ENCODE data around the gene CDK11A.
"Not testable (repeated sequence)": the region's sequence is repeated elsewhere in the genome, so short reads cannot be mapped to it uniquely, and the experiment has no call there.

Gene CDK11A

DNA sequence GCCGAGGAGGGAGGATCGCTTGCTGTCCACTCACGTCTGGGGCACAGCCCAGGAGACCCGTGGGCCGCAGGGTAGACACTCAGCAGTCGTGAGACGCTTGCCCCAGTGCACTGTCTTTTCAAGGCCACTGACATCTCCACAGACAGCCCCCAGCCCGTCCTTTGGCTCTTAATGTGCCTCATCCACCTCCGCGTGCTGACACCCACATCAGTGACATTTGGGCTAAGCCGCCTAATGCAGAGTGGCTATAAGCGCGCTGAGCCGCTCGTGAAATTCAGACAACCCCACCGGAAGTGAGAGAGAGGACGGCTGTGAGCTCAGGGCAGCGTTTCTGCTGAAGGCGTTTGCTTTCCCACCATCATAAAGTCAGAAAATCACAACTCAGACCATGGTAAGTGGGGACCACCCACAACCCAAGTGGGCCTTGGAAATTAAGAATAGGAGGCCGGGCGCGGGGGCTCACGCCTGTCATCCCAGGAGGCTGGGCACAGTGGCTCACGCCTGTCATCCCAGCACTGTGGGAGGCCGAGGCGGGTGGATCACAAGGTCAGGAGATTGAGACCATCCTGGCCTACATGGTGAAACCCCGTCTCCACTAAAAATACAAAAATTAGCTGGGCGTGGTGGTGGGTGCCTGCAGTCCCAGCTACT is 40.0 kb downstream of the CDK11A start:
- DNase-seq (ENCODE audit: low read depth in 2 of 3, low spot score in 2 of 3) = no peak

DNA sequence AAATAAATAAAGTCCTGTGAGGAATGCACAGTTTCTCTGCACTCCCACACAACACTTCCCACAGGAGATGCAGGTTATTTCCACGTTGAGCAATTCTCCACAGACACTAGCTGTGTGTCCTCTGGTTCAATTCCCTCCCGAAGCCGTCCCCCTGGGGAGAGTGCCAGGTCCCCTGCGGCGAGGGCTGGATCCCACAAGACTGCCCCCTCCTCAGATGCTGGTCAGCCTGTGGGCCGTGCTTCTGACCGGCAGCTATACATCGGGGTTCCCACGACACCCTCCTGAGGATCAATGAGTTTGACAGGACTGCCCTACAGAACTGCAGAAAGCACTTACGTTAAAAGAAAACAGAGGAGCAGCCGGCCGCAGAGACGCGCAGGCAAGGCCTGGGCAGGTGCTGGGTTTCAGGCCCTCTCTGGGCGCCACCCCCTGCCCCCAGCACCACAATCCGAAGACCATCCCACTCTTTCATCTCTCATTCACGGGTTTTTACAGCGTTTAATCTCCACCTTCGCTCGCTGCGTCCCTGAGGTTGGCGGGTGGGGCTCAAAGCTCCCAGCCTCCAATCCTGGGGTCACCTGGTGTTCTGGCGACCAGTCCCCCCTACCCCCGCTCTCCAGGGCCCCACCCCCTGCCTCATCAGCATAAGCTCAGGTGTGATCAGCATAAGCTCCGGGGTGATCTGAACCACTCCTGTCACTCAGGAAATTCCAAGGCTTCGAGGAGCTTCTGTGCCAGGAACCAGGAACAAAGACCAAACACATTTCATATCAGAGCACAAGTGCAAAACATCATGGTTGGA is 40.9 kb downstream of the CDK11A start:
- DNase-seq (ENCODE audit: low read depth in 2 of 3, low spot score in 2 of 3) = no peak

DNA sequence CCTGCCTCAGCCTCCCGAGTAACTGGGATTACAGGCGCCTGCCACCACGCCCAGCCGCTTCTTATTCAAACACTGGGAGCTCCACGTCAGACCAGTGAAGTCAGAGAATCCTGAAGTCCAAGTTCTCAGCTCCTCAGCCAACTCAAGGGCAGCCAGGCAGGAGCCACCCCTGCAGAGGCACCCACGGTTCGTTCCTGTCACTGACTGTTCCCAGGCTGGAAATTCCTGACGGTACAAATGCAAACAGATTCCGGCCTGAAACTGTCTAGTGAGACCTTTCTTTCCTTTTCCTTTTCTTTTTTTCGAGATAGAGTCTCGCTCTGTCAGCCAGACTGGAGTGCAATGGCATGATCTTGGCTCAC is 43.3 kb downstream of the CDK11A start:
- DNase-seq (ENCODE audit: low read depth in 2 of 3, low spot score in 2 of 3) = no peak

DNA sequence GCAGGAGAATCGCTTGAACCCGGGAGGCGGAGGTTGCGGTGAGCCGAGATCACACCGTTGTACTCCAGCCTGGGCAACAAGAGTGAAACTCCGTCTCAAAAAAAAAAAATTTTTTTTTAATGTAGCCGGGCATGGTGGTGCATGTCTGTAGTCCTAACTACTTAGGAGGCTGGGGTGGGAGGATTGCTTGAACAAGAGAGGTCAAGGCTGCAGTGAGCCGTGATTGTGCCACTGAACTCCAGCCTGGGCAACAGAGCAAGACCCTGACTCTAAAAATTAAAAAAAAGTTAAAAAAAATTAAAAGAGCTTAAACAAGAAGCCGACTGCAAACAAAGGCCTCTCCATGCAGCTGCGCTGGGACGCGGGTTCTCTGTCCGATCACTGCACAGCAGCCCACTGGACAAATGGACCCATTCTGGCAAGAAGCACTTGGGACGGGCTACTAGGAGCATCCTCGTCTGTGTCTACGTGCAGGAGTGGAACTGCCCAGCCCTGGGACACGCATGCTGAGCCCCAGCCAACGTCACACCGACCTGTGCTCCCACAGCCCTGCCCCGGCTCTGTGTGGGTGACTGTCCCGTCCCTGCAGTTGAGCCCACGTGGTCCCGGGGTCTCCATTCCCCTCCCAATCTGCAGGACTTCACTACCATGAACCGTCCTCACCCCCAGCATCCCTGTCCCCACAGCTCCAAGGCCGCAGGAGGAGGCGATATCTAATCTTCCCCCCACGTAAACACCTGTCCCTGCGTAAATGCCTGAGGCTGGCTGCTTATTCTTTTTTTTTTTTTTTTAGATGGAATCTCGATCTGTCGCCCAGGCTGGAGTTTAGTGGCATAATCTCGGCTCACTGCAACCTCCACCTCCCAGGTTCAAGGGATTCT is 43.9 kb downstream of the CDK11A start:
- no peak for DNase-seq (ENCODE audit: low read depth in 2 of 3, low spot score in 2 of 3)

DNA sequence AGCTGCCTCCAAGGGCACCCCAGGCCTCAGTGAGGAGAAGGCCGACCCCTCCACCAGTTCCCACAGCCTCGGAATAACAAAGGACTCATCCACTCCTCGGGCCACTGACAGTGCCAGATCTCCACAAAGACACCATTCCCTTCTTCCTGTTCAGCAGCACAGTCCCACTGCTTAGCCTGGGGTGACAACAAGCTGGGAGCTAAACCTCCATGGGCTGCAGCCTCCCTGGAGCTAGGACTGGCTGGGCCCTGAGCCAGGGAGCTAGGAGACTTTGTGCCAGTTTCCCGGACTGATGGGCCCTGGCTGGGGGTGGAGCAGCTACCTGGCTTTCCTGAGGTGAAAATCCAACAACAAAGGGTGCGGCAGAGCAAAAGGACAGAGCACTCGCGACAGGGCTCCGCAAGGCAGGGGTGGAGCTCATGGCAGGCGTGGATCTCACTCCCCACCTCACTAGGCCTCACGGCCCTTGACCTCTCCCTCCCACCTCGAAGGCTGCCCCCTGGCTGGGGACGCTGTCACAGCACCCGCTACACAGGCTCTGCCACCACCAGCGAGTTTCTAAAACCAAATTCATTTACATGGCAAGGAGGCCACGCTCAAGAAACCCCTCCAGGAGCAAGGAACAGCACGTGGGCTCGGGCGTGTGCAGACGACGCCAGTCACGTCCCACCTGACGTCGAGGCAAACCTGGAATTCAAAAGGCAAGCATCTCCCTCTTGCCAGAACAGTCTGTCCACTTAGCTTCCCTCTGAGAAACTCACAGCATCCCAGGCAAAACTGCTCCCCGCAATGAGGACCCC is 45.4 kb downstream of the CDK11A start:
- peak in 1 of 3 experiments; percentile 55 for DNase-seq (ENCODE audit: low read depth in 2 of 3, low spot score in 2 of 3)

DNA sequence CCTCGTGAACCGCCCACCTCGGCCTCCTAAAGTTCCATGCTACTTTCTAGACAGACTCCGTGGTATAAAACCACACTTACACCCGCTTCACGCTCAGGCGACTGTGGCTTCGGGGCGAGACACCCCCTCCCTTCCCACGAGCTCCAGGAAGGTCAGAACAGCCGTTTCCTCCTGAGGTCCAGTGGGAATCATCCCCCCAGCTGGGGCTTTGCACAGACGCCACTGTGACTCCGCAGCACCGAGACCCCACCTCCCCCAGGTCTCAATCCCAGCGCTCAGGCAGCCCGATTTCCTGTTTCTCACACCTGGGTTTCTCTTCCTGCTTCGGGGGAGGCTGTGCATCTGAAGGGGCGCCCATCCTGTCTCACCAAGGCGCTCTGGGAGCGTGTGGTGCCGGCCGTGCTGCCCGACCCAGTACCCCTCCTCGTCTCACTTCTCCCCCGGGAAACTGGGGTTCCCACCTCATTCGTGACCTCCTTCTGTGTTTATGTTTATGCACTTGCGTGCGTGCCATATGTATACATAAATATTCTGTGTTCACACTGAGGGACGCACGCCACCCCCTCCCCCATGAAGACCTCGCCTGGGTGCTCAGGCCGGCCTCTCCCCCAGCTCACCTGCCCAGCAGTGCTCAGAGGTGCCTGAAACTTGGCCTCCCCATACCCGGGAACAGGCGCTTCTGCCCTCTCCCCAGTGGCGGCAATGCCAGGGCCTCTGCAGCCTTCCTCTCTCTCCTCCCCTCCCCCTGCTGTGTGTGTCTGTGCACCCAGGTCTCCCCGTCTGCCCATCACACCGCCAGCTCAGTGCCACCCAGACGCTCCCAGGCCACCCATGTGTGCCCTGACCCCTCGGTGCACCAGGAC is 46.2 kb downstream of the CDK11A start:
- DNase-seq (ENCODE audit: low read depth in 2 of 3, low spot score in 2 of 3) = peak; percentile 13 to 44 (median 13)

DNA sequence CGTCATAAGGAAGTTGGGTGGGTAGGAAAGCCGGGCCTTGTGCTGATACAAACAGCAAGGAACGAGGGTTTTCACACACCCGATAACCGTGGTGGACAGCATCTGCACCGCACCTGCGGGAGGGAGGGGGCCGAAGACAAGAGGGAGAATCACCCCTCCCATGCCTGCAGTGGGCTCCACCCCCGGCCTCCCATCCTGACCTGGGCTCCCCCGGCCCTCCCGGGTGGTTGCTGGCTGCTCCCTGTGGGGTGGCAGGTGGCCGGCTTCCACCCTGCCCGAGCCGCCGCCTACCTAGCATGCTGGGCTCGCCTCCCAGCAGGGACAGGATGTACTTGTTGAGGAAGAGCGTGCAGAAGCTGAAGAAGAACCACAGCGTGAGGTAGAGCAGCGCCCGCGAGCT is 48.1 kb downstream of the CDK11A start:
- DNase-seq (ENCODE audit: low read depth in 2 of 3, low spot score in 2 of 3) = not testable (repeated sequence)

DNA sequence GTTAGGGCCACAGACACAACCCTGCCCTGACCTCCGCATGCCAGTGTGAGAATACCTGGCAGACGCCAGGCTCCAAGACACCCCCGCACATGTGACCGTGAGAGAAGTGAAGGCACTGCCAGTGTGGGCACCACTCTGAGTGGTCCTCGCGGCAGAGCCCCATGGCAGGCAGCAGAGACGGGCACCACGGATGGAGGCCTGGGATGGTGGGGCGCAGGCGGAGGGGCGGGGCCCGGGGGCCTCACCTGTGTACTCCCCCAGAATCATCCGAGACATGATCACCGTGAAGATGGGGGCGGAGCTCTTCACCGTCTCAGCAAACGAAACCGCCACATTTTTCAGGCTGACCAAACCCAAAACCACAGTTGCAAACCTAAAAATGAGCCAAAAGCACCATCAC is 48.9 kb downstream of the CDK11A start:
- DNase-seq (ENCODE audit: low read depth in 2 of 3, low spot score in 2 of 3) = not testable (repeated sequence)

DNA sequence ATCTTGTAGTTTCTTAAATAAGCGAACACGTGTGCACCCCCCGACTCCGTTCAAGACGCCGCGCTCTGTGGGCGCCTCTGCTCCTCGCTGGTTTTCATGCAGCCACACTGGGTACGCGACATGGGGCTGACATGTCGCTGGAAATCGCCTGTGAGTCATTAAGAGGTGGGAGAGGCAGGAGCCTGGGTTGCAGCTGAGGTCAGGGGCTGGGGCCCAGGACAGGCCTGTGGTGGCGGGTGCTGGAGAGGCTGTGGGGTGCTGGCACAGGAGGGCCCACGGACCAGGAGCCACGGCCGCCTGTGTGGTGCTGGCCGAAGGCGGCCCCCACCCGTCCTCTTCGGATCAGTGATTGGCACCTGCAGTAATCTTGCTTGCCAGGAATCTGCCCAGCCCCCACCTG is 49.4 kb downstream of the CDK11A start:
- not testable (repeated sequence) for DNase-seq (ENCODE audit: low read depth in 2 of 3, low spot score in 2 of 3)

DNA sequence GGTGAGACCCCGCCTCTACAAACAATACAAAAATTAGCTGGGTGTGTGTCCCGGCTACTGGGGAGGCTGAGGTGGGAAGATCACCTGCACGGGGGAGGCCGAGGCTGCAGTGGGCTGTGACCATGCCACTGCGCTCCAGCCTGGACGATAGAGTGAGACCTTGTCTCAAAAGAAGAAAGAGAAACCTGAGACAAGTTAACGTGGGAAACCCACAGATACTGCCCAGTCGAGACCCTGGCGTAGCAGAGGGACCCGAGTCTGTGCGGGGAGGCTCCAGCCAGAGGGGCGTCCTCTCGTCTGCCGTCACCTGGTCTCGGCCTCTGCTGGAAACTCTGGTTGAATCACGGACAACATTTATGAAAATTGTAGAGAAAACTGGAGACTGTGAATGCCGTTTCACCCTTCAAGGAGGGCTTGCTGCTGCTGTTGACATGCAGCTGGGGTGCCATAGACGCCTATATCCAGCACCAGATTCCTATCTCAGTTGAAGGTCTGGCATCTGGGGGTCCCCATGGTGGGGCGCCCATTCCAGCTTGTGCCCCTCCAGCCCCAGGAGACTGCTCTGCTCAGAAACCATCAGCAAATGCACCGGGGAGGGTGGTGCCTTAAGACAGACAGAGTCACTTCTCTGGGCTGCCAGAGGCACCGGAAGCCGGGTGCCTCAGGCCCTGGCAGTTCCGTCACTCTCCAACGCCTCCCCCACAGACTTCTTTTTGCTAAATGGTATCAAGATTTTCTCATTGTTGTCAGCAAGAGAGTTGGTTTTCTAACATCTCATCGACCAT is 51.8 kb downstream of the CDK11A start:
- no peak for DNase-seq (ENCODE audit: low read depth in 2 of 3, low spot score in 2 of 3)

DNA sequence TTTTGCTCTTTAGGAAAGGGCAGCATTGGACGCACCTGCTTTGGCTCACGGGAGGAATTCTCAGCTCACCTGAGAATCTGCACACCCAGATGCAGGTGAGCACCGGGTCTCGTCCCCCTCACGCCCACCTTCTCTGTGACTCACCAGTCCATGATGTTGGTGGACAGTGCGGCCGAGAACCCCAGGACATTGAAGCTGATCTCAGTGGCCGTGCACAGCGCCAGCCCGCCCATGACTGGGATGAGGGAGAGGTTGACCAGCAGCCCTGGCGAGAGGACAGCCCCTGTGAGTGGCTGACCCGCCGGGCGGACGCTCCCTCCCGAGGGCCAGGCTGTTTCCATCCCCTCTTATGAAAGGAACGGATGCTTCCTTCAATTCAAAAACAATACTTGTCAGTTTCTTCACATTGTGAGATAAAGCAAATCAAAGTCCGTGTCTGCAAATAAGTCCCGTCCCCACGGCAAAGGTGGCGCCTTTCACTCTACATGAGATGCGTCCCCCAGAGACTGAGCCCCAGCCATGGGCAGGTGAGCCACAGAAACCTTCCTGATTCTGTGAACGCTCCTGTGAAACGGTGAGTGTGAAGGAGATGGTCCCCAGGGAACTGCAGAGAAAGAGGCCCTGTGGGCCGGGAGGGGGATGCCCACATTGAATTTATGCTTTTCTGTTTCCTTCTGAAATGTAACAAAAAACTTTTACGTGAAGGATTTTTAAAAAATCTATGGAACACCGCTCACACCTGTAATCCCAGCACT is 52.6 kb downstream of the CDK11A start:
- DNase-seq (ENCODE audit: low read depth in 2 of 3, low spot score in 2 of 3) = no peak

DNA sequence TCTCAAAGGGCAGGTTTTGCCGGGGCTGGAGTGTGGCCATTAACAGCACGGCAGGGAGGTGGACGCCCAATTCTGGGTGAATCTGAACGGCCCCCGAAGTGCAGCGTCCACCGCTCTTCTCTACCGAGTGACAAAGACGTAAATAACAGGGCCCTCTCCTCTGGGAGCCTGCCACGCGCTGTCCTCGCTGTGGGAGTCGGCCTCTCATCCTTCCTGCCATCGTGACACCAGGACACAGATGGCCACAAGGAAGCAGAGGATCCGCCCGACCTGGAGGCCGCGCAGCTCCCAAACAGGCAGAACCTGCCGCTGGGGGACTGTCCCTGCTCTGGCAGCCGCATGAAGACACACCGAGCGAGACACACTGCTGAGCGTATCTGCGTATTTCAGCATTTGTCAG is 53.3 kb downstream of the CDK11A start:
- no peak for DNase-seq (ENCODE audit: low read depth in 2 of 3, low spot score in 2 of 3)

DNA sequence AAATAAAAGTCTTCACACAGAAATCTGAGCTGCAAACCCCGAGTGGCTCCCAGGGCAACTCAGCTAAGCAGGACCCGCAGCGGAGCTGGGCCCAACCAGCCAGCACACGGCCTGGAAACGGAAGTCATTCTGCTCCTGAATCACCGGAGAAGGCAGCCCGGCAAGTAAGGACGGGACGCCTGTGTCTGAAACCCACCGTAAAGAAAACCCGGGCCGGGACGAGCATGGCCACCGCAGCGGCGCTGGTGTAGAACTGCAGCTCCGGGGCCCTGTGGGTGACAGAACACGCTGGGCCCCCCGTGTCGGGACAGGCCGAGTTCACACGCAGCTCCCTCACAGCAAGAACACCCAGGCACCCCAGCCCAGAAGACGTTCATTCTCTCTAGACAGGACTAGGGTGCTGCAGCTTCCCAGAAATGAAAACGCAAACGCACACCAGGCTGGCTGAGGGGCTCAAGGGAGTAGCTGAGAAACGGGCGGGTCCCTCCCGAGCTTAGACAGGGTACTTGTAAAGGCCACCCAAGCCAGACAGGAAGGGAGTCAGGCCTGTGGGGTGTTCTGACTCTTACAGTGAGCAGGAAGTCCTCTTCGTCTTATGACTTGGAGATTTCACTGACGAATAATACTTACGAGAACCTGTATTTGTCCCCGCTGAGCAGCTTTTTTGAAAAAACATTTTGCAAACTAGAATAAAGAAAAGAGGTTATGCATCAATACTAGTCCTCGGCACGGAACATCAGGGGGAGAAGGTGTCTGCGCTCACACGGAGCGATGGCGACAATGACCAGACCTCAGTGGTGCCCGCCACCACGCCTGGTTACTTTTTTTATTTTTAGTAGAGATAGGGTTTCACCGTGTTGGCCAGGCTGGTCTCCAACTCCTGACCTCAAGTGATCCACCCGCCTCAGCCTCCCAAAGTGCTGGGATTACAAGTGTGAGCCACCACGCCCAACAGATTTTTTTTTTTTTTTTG is 54.4 kb downstream of the CDK11A start:
- no peak for DNase-seq (ENCODE audit: low read depth in 2 of 3, low spot score in 2 of 3)

DNA sequence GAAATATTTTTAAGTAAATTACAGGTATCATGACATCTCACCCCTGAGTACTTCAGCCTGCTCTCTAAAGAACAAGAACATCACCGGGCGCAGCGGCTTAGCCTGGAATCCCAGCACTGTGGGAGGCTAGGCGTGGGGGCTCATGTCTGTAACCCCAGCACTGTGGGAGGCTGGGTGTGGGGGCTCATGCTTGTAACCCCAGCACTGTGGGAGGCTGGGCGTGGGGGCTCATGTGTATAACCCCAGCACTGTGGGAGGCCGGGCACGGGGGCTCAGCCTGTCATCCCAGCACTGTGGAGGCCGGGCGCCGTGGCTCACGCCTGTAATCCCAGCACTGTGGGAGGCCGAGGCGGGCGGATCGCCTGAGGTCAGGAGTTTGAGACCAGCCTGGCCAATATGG is 57.6 kb downstream of the CDK11A start:
- DNase-seq (ENCODE audit: low read depth in 2 of 3, low spot score in 2 of 3) = no peak

DNA sequence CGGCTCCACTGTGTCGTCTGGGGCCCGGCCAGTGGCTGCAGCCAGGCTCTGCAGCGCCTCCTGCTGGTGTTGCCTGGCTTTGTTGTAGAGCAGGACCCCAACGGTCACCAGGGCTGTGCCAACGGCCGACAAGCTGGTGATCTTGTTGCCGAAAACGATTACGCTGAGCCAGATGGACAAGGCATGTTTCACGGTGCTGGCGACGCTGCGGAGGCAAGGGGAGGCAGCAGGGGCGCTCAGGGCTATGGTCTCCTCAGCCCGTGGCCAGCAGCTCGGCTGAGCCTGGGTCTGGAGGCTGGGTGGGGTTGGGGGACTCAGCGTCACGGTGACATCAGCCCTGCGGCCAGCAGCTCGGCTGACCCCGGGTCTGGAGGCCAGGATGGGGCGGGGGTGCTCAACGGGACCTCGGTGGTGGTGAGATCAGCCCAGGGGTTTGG is 58.3 kb downstream of the CDK11A start:
- DNase-seq (ENCODE audit: low read depth in 2 of 3, low spot score in 2 of 3) = peak in 1 of 3 experiments; percentile 18

DNA sequence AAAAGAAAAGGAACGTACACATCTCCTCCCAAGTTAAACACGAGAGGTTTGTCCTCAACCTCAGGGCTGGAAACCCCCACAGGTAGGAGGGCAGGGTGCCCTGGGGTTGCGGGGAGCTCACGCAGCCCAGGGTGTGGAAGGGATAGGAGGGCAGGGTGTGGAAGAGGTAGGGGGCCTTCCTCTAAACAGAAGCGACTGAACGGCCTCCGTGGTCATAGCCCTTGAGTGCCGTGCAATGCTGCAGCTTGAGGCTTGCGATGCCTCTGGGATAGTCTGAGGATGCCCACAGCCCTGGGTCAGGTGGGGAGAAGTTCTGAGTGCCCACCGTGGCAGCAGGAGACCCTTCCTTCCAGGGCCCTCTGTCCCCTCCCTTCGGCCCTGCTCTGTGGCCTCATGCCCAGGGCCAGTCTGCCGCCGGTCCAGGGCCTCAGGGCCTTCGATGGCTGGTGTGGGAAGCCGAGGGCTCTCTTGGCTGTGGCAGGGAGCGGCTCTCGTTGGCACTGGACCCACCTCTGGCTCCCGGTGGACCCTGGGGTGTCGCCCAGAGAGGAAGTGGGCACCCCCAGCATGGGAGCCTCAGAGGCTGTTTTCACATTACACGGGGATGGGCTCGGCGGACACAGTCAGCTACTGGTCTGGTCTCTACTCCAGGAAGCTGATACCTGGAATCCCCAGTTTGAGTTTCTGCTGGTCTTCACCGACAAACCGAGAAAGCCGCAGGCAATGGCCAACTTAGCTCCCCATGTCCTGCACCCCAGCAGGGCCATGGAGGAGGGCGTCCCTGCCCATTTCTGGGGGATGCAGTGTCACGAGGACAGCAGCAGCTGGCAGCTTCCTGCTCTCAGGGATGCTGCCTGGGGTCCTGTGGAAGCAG is 59.0 kb downstream of the CDK11A start:
- no peak for DNase-seq (ENCODE audit: low read depth in 2 of 3, low spot score in 2 of 3)

Data from activated CD8-positive, alpha-beta memory T cell treated with anti-CD3 and anti-CD28 coated beads for 48 hours (primary cell).